Progenitor cell of endocrine pancreas (in vitro differentiated cells): ENCODE measurements around the gene KIF1A. TPM values are rescaled to one million over a fixed set of nuclear protein-coding genes. Genes with fewer than 3 reads are reported as not detected.
"Not testable (repeated sequence)": the region's sequence is repeated elsewhere in the genome, so short reads cannot be mapped to it uniquely, and the experiment has no call there.

Experiments used
- DNase-seq: peaks from one replicate; pipeline ENCODE4 v3.0.0; 2021; ENCODE audit warnings: low spot score; ENCODE audit not compliant: unreplicated experiment
- H3K27ac Mint-ChIP-seq: 2 replicates; pipeline ENCODE4 v1.8.0; 2021; ENCODE audit warnings: mild to moderate bottlenecking, moderate library complexity, mixed read lengths
- H3K27me3 Mint-ChIP-seq: 2 replicates; pipeline ENCODE4 v1.8.0; 2021; ENCODE audit warnings: mixed read lengths
- H3K36me3 Mint-ChIP-seq: 2 replicates; pipeline ENCODE4 v1.8.0; 2022; ENCODE audit warnings: mixed read lengths; ENCODE audit not compliant: insufficient read depth
- H3K4me1 Mint-ChIP-seq: 2 replicates; pipeline ENCODE4 v1.8.0; 2021; ENCODE audit warnings: low read depth, mixed read lengths
- H3K4me3 Mint-ChIP-seq: 2 replicates; pipeline ENCODE4 v1.8.0; 2021; ENCODE audit warnings: low read depth, mild to moderate bottlenecking, moderate library complexity, mixed read lengths
- H3K9me3 Mint-ChIP-seq: 2 replicates; pipeline ENCODE4 v1.8.0; 2021; ENCODE audit warnings: low read depth, mixed read lengths
- total RNA-seq: library from RNA; stranded (reverse); gene quantifications from 2 replicates; pipeline ENCODE4 v1.2.1, GENCODE V29; 2021
- TF ChIP-seq, protein P1 (sequence below): fragments of 200-600 bp; sonication (generic); IDR thresholded peaks from one replicate; pipeline ENCODE4 v1.5.0; 2021; ENCODE audit warnings: antibody characterized with exemption, mild to moderate bottlenecking; ENCODE audit not compliant: unreplicated experiment

KIF1A gene
- total RNA-seq, 1 donor from 2014 or later, result 132 TPM

GRCh38 chr2:240692583-240693561 is 127.1 kb downstream of the KIF1A start:
- H3K36me3 Mint-ChIP-seq, H3K4me3 Mint-ChIP-seq, H3K27me3 Mint-ChIP-seq, H3K27ac Mint-ChIP-seq, DNase-seq, H3K9me3 Mint-ChIP-seq, H3K4me1 Mint-ChIP-seq: not testable (repeated sequence)

GRCh38 chr2:240691631-240692420 is 128.2 kb downstream of the KIF1A start, which contains the start of gene AQP12A:
Gene AQP12A (plus strand): TSS chr2:240691866. CDS start chr2:240691914, 48 bp downstream.
- not testable (repeated sequence) for H3K27me3 Mint-ChIP-seq, H3K36me3 Mint-ChIP-seq, H3K9me3 Mint-ChIP-seq, H3K27ac Mint-ChIP-seq, DNase-seq, H3K4me1 Mint-ChIP-seq, H3K4me3 Mint-ChIP-seq

- H3K4me1 Mint-ChIP-seq, result peaks cover 11% of the 10 kb centered on the region
- not testable (repeated sequence) for H3K9me3 Mint-ChIP-seq, H3K36me3 Mint-ChIP-seq, H3K27ac Mint-ChIP-seq, H3K4me3 Mint-ChIP-seq, H3K27me3 Mint-ChIP-seq, DNase-seq
Observed at GRCh38 chr2:240691075-240691427, 129.0 kb downstream of the KIF1A start.

- H3K27ac Mint-ChIP-seq, H3K4me3 Mint-ChIP-seq, DNase-seq, H3K27me3 Mint-ChIP-seq, H3K9me3 Mint-ChIP-seq, H3K36me3 Mint-ChIP-seq: not testable (repeated sequence)
- H3K4me1 Mint-ChIP-seq, result peaks cover 15% of the 10 kb centered on the region
Observed at GRCh38 chr2:240690421-240691074, 129.5 kb downstream of the KIF1A start.

GRCh38 chr2:240689975-240690374 is 130.0 kb downstream of the KIF1A start:
- Mint-ChIP-seq H3K36me3 (no peaks in the 10 kb centered on the region), H3K27ac (no peak overlapping the region), H3K27me3 (no peaks in the 10 kb centered on the region), H3K4me3 (no peak overlapping the region), H3K9me3 (no peaks in the 10 kb centered on the region), H3K4me1 (peaks cover 16% of the 10 kb centered on the region)
- TF ChIP-seq, protein P1, sequence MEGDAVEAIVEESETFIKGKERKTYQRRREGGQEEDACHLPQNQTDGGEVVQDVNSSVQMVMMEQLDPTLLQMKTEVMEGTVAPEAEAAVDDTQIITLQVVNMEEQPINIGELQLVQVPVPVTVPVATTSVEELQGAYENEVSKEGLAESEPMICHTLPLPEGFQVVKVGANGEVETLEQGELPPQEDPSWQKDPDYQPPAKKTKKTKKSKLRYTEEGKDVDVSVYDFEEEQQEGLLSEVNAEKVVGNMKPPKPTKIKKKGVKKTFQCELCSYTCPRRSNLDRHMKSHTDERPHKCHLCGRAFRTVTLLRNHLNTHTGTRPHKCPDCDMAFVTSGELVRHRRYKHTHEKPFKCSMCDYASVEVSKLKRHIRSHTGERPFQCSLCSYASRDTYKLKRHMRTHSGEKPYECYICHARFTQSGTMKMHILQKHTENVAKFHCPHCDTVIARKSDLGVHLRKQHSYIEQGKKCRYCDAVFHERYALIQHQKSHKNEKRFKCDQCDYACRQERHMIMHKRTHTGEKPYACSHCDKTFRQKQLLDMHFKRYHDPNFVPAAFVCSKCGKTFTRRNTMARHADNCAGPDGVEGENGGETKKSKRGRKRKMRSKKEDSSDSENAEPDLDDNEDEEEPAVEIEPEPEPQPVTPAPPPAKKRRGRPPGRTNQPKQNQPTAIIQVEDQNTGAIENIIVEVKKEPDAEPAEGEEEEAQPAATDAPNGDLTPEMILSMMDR, result no peak
- DNase-seq, result no peak

DNA sequence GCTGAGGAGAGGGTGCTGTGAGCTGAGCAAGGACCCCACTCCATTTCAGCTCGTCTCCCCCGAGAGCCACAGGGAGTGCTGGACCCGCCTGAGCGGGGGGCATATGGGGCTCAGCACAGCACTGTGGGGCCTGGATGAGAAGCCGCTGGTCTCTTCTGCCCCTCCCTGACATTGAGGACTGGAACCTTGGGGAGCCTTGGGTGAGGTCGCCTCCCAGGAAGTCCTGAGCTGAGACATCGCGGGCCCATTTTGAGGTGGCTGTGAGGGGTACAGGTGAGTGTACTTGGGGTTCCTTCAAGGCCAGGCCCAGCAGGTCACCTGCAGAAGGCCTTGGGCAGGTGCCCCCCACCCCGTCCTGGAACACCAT is 131.5 kb downstream of the KIF1A start:
- Mint-ChIP-seq H3K4me1 (peaks cover 16% of the 10 kb centered on the region), H3K27me3 (no peaks in the 10 kb centered on the region), H3K4me3 (no peak overlapping the region), H3K9me3 (no peaks in the 10 kb centered on the region), H3K36me3 (no peaks in the 10 kb centered on the region), H3K27ac (no peak overlapping the region)
- DNase-seq, result no peak
- TF ChIP-seq, protein P1, result no peak
